ENCODE data around the gene MBD3. TPM values are rescaled to one million over a fixed set of nuclear protein-coding genes. Genes with fewer than 3 reads are reported as not detected.

MBD3 gene
- total and polyA plus RNA-seq, 2 experiments from 2014 or later = 24.5 to 153 TPM

DNA sequence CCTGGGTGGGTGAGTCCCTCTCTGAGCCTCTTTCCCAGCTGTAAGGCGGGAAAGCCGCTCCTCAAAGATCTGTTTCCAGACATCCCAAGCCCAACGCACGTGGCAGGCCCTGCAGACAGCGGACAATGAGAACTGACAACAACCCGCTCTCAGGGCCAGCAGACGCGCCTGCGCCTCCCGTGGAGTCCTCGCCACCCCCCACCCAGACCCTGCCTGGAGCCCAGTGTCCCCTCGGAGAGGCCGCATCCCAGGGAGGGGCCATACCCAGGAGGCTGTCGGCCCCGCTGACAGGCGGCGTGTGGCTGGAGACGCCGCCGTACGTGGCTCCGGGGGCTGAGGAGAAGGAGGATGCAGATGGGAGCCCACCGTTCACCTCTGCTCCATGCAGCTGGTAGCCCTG, 28.9 kb upstream of the MBD3 start:
- Histone ChIP-seq H3K9me2 (ENCODE audit: insufficient read depth) (no peaks in the 10 kb centered on the region), H3K9ac (no peak overlapping the region), H4K20me1 (ENCODE audit: insufficient read depth) (no peaks in the 10 kb centered on the region), H3K9me3 (ENCODE audit: low read depth) (no peaks in the 10 kb centered on the region), H3K27ac (no peak overlapping the region), H3K36me3 (ENCODE audit: low read depth) (peaks cover 6% of the 10 kb centered on the region; the same call in 1 of the 2 replicates), H3K79me2 (ENCODE audit: insufficient read depth) (no peaks in the 10 kb centered on the region; the same call in 1 of the 2 replicates), H3K4me1 (ENCODE audit: insufficient read depth) (no peaks in the 10 kb centered on the region), H3K4me3 (no peak overlapping the region), H3K27me3 (replicated peaks; ENCODE audit: insufficient read depth) (no peaks in the 10 kb centered on the region), H2AFZ (no peak overlapping the region), H3F3A (ENCODE audit: insufficient read depth) (no peaks in the 10 kb centered on the region), H3K4me2 (ENCODE audit: unreplicated experiment) (no peak overlapping the region)
- no peak for DNase-seq
- 93 to 94% methylated on average over 21 to 23 of the region's 23 CpGs for WGBS, 2 experiments (ENCODE audit: low coverage in 1 of 2, low lambda C conversion rate in 2 of 2, missing lambda C conversion rate in 2 of 2)
- TF ChIP-seq EZH2 (IDR thresholded peaks at IDR 0.05; ENCODE audit: insufficient read depth, poor library complexity, severe bottlenecking) (no peak), EZH2phosphoT487 (IDR thresholded peaks at IDR 0.05; ENCODE audit: insufficient read depth, low read depth) (no peak)
- in situ Hi-C loops (cut with MboI) = no loop called here

GRCh38 chr19:1621021-1621420, 28.4 kb upstream of the MBD3 start:
- H3K4me1 ChIP-seq (ENCODE audit: insufficient read depth) = no peaks in the 10 kb centered on the region
- no peak overlapping the region for H3K4me3 ChIP-seq
- H3K4me2 ChIP-seq (ENCODE audit: unreplicated experiment) = no peak overlapping the region
- no peak for DNase-seq
- H3K79me2 ChIP-seq (ENCODE audit: insufficient read depth) = no peaks in the 10 kb centered on the region; the same call in 1 of the 2 replicates
- TF ChIP-seq EZH2 (IDR thresholded peaks at IDR 0.05; ENCODE audit: insufficient read depth, poor library complexity, severe bottlenecking) (no peak), EZH2phosphoT487 (IDR thresholded peaks at IDR 0.05; ENCODE audit: insufficient read depth, low read depth) (no peak)
- no peaks in the 10 kb centered on the region for H3K9me2 ChIP-seq (ENCODE audit: insufficient read depth)
- H3K9ac ChIP-seq = no peak overlapping the region
- H3K9me3 ChIP-seq (ENCODE audit: low read depth) = no peaks in the 10 kb centered on the region
- WGBS, 2 experiments (ENCODE audit: low coverage in 1 of 2, low lambda C conversion rate in 2 of 2, missing lambda C conversion rate in 2 of 2) = 94% methylated on average over 13 to 19 of the region's 19 CpGs
- no peaks in the 10 kb centered on the region for H4K20me1 ChIP-seq (ENCODE audit: insufficient read depth)
- H3K27me3 ChIP-seq (replicated peaks; ENCODE audit: insufficient read depth) = no peaks in the 10 kb centered on the region
- in situ Hi-C loops (cut with MboI) = no loop called here
- no peaks in the 10 kb centered on the region for H3F3A ChIP-seq (ENCODE audit: insufficient read depth)
- H2AFZ ChIP-seq = no peak overlapping the region
- H3K36me3 ChIP-seq (ENCODE audit: low read depth) = peaks cover 8% of the 10 kb centered on the region; the same call in 1 of the 2 replicates
- no peak overlapping the region for H3K27ac ChIP-seq

- Histone ChIP-seq H3K27ac (no peak overlapping the region), H3K36me3 (ENCODE audit: low read depth) (peaks cover 8% of the 10 kb centered on the region; the same call in 1 of the 2 replicates), H3K9me2 (ENCODE audit: insufficient read depth) (no peaks in the 10 kb centered on the region), H3K4me1 (ENCODE audit: insufficient read depth) (no peaks in the 10 kb centered on the region), H3K9ac (no peak overlapping the region), H3F3A (ENCODE audit: insufficient read depth) (no peaks in the 10 kb centered on the region), H3K9me3 (ENCODE audit: low read depth) (no peaks in the 10 kb centered on the region), H3K4me2 (ENCODE audit: unreplicated experiment) (no peak overlapping the region), H3K27me3 (replicated peaks; ENCODE audit: insufficient read depth) (no peaks in the 10 kb centered on the region), H3K4me3 (no peak overlapping the region), H2AFZ (no peak overlapping the region), H3K79me2 (ENCODE audit: insufficient read depth) (no peaks in the 10 kb centered on the region; the same call in 1 of the 2 replicates), H4K20me1 (ENCODE audit: insufficient read depth) (no peaks in the 10 kb centered on the region)
- TF ChIP-seq EZH2phosphoT487 (IDR thresholded peaks at IDR 0.05; ENCODE audit: insufficient read depth, low read depth) (no peak), EZH2 (IDR thresholded peaks at IDR 0.05; ENCODE audit: insufficient read depth, poor library complexity, severe bottlenecking) (no peak)
- WGBS, 2 experiments (ENCODE audit: low coverage in 1 of 2, low lambda C conversion rate in 2 of 2, missing lambda C conversion rate in 2 of 2) = 88 to 91% methylated on average over 10 to 11 of the region's 11 CpGs
- in situ Hi-C loops (cut with MboI) = no loop called here
- no peak for DNase-seq
Observed at GRCh38 chr19:1620502-1620901, 27.8 kb upstream of the MBD3 start.

GRCh38 chr19:1619703-1620102, 27.0 kb upstream of the MBD3 start:
- Histone ChIP-seq H3K9me3 (ENCODE audit: low read depth) (no peaks in the 10 kb centered on the region), H3K9ac (no peak overlapping the region), H3K36me3 (ENCODE audit: low read depth) (peaks cover 5% of the 10 kb centered on the region; the same call in 1 of the 2 replicates), H3K27ac (no peak overlapping the region), H4K20me1 (ENCODE audit: insufficient read depth) (no peaks in the 10 kb centered on the region), H3K4me3 (no peak overlapping the region), H3K79me2 (ENCODE audit: insufficient read depth) (no peaks in the 10 kb centered on the region; the same call in 1 of the 2 replicates), H3F3A (ENCODE audit: insufficient read depth) (no peaks in the 10 kb centered on the region), H3K27me3 (replicated peaks; ENCODE audit: insufficient read depth) (no peaks in the 10 kb centered on the region), H2AFZ (no peak overlapping the region), H3K9me2 (ENCODE audit: insufficient read depth) (no peaks in the 10 kb centered on the region), H3K4me2 (ENCODE audit: unreplicated experiment) (no peak overlapping the region), H3K4me1 (ENCODE audit: insufficient read depth) (no peaks in the 10 kb centered on the region)
- 93 to 97% methylated on average over 6 to 18 of the region's 18 CpGs for WGBS, 2 experiments (ENCODE audit: low coverage in 1 of 2, low lambda C conversion rate in 2 of 2, missing lambda C conversion rate in 2 of 2)
- no peak for TF ChIP-seq EZH2 (IDR thresholded peaks at IDR 0.05; ENCODE audit: insufficient read depth, poor library complexity, severe bottlenecking)
- no peak for TF ChIP-seq EZH2phosphoT487 (IDR thresholded peaks at IDR 0.05; ENCODE audit: insufficient read depth, low read depth)
- in situ Hi-C loops (cut with MboI) = no loop called here
- DNase-seq = no peak

DNA sequence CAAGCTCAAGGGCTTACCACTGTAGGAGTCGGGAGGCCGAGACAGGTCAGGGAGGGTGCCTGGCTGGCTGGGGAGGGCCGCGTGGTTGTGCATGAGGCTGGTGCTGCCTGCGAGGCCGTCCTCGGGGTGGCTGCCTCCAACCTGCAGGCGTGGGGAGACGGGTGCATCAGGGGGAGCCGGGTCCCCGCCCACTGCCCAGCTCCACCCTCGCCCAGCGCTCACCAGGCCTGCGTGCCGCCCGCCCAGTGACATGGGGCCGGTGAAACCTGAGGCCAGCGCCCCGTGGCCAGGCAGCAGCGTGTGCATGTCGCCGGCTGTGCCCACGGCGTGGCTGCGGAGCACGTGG, 26.4 kb upstream of the MBD3 start:
- H3K79me2 ChIP-seq (ENCODE audit: insufficient read depth) = no peaks in the 10 kb centered on the region
- H3K4me1 ChIP-seq (ENCODE audit: insufficient read depth) = no peaks in the 10 kb centered on the region
- no peak overlapping the region for H2AFZ ChIP-seq
- TF ChIP-seq EZH2 (IDR thresholded peaks at IDR 0.05; ENCODE audit: insufficient read depth, poor library complexity, severe bottlenecking) = no peak
- no peak for TF ChIP-seq EZH2phosphoT487 (IDR thresholded peaks at IDR 0.05; ENCODE audit: insufficient read depth, low read depth)
- no peaks in the 10 kb centered on the region for H3K9me3 ChIP-seq (ENCODE audit: low read depth)
- H3F3A ChIP-seq (ENCODE audit: insufficient read depth) = no peaks in the 10 kb centered on the region
- H3K27ac ChIP-seq = no peak overlapping the region
- WGBS, 2 experiments (ENCODE audit: low coverage in 1 of 2, low lambda C conversion rate in 2 of 2, missing lambda C conversion rate in 2 of 2) = 86 to 92% methylated on average over 17 to 26 of the region's 26 CpGs
- no peaks in the 10 kb centered on the region for H3K27me3 ChIP-seq (replicated peaks; ENCODE audit: insufficient read depth)
- in situ Hi-C loops (cut with MboI) = no loop called here
- H3K4me3 ChIP-seq = no peak overlapping the region
- no peak overlapping the region for H3K4me2 ChIP-seq (ENCODE audit: unreplicated experiment)
- H4K20me1 ChIP-seq (ENCODE audit: insufficient read depth) = no peaks in the 10 kb centered on the region
- no peak overlapping the region for H3K9ac ChIP-seq
- H3K36me3 ChIP-seq (ENCODE audit: low read depth) = peaks cover 5% of the 10 kb centered on the region; the same call in 1 of the 2 replicates
- DNase-seq = no peak
- H3K9me2 ChIP-seq (ENCODE audit: insufficient read depth) = no peaks in the 10 kb centered on the region

Data from GM23248 (cell line).